Kidney (tissue), 14 donors: Measurements from ENCODE around the gene KAT8. TPM values are rescaled to one million over a fixed set of nuclear protein-coding genes. Genes with fewer than 3 reads are reported as not detected.

Source experiments
- DNase-seq, 5 donors: peaks; one replicate each; pipeline ENCODE4 v3.0.0-alpha.2; 2013 to 2020
- FAIRE-seq: peaks from 2 replicates; lab custom pipeline; 2012; peaks lifted over from hg19 to GRCh38; lab: Jason Lieb, UNC
- H3K27ac ChIP-seq, 2 donors: one replicate each; pipeline ENCODE4 v1.7.0; 2013; ENCODE audit warnings: low read depth in 2 of 2, low read length in 2 of 2, inconsistent platforms in 1 of 2
- H3K27me3 ChIP-seq: one replicate; pipeline ENCODE4 v1.7.1; 2013; ENCODE audit warnings: low read length, inconsistent platforms; ENCODE audit not compliant: control insufficient read depth, insufficient read depth
- H3K36me3 ChIP-seq, 3 donors: one replicate each; pipeline versions ENCODE4 v1.7.0 to v1.7.1; 2013; ENCODE audit warnings: low read length in 3 of 3, control low read depth in 1 of 3, inconsistent platforms in 1 of 3; ENCODE audit not compliant: insufficient read depth in 3 of 3, control insufficient read depth in 2 of 3
- H3K4me1 ChIP-seq, 3 donors: one replicate each; pipeline versions ENCODE4 v1.7.0 to v1.7.1; 2013; ENCODE audit warnings: low read length in 3 of 3, inconsistent platforms in 1 of 3, low read depth in 1 of 3; ENCODE audit not compliant: control insufficient read depth in 2 of 3, insufficient read depth in 2 of 3
- H3K4me3 ChIP-seq, 3 donors: one replicate each; pipeline versions ENCODE4 v1.7.0 to v1.8.1; 2013; ENCODE audit warnings: low read length in 3 of 3, control low read depth in 1 of 3, inconsistent platforms in 1 of 3
- H3K9ac ChIP-seq, 3 donors: one replicate each; pipeline versions ENCODE4 v1.7.0 to v1.7.1; 2013; ENCODE audit warnings: low read length in 3 of 3, control low read depth in 1 of 3, inconsistent platforms in 1 of 3
- H3K9me3 ChIP-seq, 3 donors: one replicate each; pipeline versions ENCODE4 v1.7.0 to v1.7.1; 2013; ENCODE audit warnings: low read length in 3 of 3, control low read depth in 1 of 3, inconsistent platforms in 1 of 3; ENCODE audit not compliant: control insufficient read depth in 2 of 3, insufficient read depth in 1 of 3
- CTCF ChIP-seq: IDR thresholded peaks from 3 replicates; pipeline ENCODE4 v1.5.1; 2012; ENCODE audit warnings: mild to moderate bottlenecking, moderate library complexity, borderline replicate concordance; ENCODE audit not compliant: insufficient read depth; ENCODE audit errors: extremely low read depth
- intact Hi-C: fragments of 100-400 bp; cut with DNase I; formaldehyde crosslinking; loops from one replicate; pipeline ENCODE4 v1.11.1; 2022
- polyA plus RNA-seq: library from polyadenylated mRNA; stranded (reverse); fragments of 350-450 nt; fragmentation: Illumina TruSeq; extraction: RNeasy Lipid Tissue Mini Kit (QIAGEN cat#74804); gene quantifications from one replicate; pipeline ENCODE4 v1.2.3, GENCODE V29; 2014; ENCODE audit warnings: low read depth, low replicate concordance; ENCODE audit not compliant: insufficient read depth
- total RNA-seq: library from RNA; stranded (reverse); fragmentation: NEBNext Ultra II Directional; extraction: Animal tissue kit (Norgen Biotek cat#: 25700); gene quantifications from one replicate; pipeline ENCODE4 v1.2.1, GENCODE V29; 2021
- donor health status: control.
- donor health status: control.
- donor health status: control.
- donor health status: control.
- donor health status: control.
- donor health status: DM: yes; HTN: yes; CAD: no.
- donor health status: Normal renal cell carcinoma (clear cell type).

Gene KAT8
- total and polyA plus RNA-seq, 2 donors from 2014 or later: 40.9 to 83.8 TPM

- DNase-seq (peak in 1 of 5 donors; percentile 45), FAIRE-seq (no peak)
- Histone ChIP-seq H3K36me3 (peaks cover 3 to 29% (median 8%) of the 10 kb centered on the region in 3 donors), H3K27me3 (no peaks in the 10 kb centered on the region), H3K27ac (peak overlapping the region; percentile 37 to 63), H3K4me3 (no peak overlapping the region), H3K9me3 (no peaks in the 10 kb centered on the region), H3K9ac (no peak overlapping the region), H3K4me1 (peaks cover 0 to 46% (median 21%) of the 10 kb centered on the region in 3 donors)
- intact Hi-C loops: no loop called here
- no peak for TF ChIP-seq CTCF
These were observed 15.0 kb downstream of the KAT8 start for GRCh38 chr16:31132303-31132979.

GRCh38 chr16:31133046-31133501 lies 15.6 kb downstream of the KAT8 start:
- TF ChIP-seq CTCF: no peak
- DNase-seq: peak in 1 of 5 donors; percentile 50
- Histone ChIP-seq H3K9ac (no peak overlapping the region), H3K4me1 (peaks cover 0 to 42% (median 21%) of the 10 kb centered on the region in 3 donors), H3K27ac (peak overlapping the region in 1 of 2 donors; percentile 63), H3K36me3 (peaks cover 3 to 24% (median 5%) of the 10 kb centered on the region in 3 donors), H3K27me3 (no peaks in the 10 kb centered on the region), H3K9me3 (no peaks in the 10 kb centered on the region), H3K4me3 (peak overlapping the region in 1 of 3 donors; percentile 87)
- no peak for FAIRE-seq
- intact Hi-C loops: no loop called here

GRCh38 chr16:31134091-31134571 lies 16.7 kb downstream of the KAT8 start:
- H3K4me1 ChIP-seq: peaks cover 0 to 43% (median 21%) of the 10 kb centered on the region in 3 donors
- no peaks in the 10 kb centered on the region for H3K9me3 ChIP-seq
- no peak for FAIRE-seq
- TF ChIP-seq CTCF: no peak
- peak overlapping the region; percentile 90 to 94 for H3K27ac ChIP-seq
- intact Hi-C loops: no loop called here
- H3K27me3 ChIP-seq: no peaks in the 10 kb centered on the region
- H3K4me3 ChIP-seq: peak overlapping the region; percentile 42 to 91 (median 87)
- peak overlapping the region in 2 of 3 donors; percentile 41 to 97 for H3K9ac ChIP-seq
- peaks cover 2 to 24% (median 3%) of the 10 kb centered on the region in 3 donors for H3K36me3 ChIP-seq
- DNase-seq: no peak
